NCI-H345 treated with DMSO at 0.1 percent for 48 hours (cell line): ENCODE measurements around the gene ZBTB32.

Source experiments
- DNase-seq: peaks from one replicate; lab custom pipeline; 2025; ENCODE audit not compliant: unreplicated experiment; lab: John Stamatoyannopoulos, UW

Gene ZBTB32

GRCh38 chr19:35736913-35737886 is 32.8 kb downstream of the ZBTB32 start:
- DNase-seq: no peak

- DNase-seq: no peak
These were observed 33.9 kb downstream of the ZBTB32 start for GRCh38 chr19:35738021-35738886.

DNA sequence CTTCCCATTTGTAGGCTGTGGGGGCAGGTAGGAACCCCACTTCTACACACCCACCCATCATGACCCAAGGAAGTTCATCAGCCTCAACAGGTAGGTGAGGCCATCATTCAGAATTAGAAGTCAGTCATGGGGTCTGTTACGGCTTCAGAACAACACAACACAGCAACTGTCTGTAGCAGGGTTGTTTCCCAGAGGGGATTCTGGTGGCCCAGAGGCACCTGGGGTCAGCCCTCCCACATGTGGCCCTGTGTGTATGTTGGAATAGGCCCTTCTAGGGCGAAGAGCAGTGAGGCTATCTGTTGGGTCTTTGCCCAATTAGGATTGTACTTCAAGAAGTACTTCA is 34.5 kb downstream of the ZBTB32 start:
- no peak for DNase-seq

GRCh38 chr19:35739275-35740107 is 35.1 kb downstream of the ZBTB32 start:
- no peak for DNase-seq

DNA sequence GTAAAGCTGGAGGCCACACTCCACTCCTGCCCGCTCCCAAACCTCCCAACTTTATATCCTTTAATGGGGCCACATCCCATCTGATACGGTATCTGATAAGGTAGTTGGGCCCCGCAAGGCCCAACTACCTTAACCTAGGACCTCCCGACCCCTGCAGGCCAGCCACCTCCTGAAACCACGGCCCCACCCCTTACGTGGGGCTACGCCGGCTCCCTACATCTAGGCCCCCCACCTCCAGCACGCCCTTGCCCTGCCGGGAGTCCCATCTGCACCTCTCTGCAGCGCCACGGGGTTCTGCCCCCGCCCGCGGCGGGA is 35.7 kb downstream of the ZBTB32 start:
- no peak for DNase-seq

DNA sequence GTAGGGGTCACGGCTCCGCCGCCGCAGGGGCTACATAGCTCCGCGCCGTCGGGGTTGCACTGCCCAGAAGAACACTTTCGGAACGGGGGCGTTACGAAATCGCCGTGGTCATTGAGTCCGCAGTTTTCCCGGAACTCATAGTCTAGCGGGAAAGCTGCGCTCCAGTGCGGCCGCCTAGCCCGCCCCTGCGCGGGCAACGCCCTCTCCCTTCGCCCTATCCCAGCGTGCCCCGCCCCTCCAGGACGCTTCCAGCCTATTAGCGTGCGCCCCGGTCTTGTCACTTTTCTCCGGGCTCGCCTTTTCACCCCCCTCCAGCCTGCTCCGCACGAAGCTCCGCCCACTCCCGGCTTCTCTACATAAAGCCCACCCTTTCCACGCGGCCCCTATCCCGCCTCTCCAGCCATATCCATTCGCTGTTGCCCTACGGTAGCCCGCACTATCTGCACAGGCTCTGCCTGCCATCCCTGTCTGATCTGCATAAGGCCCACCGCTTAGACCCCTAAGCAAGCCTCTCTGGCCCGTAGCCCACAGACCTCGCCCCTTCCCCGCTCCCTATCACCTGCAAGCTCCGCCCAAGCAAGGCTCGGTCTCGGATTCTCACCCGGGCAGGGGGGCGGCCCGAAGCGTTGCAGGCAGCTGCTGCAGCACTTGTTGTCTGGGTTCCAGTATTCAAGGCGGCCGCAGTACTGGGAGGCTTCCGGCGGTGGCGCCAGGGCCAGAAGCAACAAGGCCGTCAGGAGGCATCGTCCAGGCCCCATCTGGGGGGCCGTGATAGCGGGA is 36.3 kb downstream of the ZBTB32 start:
- DNase-seq: peak; percentile 100

DNA sequence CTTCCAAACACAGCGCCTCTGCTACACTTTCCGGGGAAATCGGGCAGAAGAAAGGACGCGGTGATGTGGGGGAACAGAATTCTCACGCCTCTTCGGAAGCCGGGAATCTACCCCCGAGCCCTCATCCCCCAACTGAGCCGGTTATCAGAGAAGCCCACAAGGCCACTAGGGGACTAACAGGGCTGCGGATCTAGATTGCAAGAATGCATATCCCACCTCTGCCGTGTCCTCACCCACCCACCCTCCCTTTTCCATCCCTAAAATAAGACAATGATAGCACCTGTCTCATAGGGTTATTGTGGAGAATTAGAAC is 36.8 kb downstream of the ZBTB32 start:
- DNase-seq: no peak

GRCh38 chr19:35742121-35742724 is 37.9 kb downstream of the ZBTB32 start, which contains the start of gene IGFLR1:
Gene IGFLR1 (minus strand): TSS chr19:35742452. CDS start chr19:35741180, 1,272 bp downstream.
- DNase-seq: no peak

DNA sequence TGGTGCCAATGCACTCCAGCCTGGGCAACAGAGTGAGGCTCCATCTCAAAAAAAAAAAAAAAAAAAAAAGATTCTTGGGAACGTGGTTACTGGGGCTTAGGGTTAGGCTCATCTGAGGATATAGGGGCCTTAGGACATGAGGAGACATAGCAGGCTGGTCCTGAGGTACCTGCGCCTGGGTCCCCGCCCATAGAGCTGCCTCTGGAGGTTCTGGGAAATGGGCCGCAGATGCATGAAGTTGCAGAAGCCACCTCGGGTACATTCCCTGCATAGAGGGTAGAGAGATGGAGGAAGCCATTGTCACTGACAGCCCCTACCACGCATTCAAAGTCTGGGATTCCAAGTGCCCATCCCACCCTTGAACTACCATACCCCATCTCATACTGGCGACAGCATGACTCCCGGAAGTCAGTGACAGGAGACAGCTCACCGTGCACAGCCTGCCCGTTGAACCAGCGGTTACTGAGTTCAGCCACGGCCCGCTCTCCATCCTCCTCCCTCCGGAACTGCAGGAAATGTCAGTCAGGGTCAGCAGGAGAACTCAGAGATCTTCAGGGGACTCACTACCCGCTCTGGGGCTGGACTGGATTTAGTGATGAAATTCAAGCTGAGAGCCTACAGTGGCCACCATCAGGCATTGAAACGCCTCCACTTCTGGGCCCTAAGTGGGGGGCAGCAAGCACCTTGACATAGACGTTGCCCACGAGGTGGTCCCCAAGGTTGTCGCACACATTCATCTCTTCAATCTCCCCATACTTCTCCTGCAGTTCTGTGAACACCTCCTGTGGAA is 39.5 kb downstream of the ZBTB32 start:
- no peak for DNase-seq

GRCh38 chr19:35744430-35745327 is 40.3 kb downstream of the ZBTB32 start:
- DNase-seq: peak; percentile 100

DNA sequence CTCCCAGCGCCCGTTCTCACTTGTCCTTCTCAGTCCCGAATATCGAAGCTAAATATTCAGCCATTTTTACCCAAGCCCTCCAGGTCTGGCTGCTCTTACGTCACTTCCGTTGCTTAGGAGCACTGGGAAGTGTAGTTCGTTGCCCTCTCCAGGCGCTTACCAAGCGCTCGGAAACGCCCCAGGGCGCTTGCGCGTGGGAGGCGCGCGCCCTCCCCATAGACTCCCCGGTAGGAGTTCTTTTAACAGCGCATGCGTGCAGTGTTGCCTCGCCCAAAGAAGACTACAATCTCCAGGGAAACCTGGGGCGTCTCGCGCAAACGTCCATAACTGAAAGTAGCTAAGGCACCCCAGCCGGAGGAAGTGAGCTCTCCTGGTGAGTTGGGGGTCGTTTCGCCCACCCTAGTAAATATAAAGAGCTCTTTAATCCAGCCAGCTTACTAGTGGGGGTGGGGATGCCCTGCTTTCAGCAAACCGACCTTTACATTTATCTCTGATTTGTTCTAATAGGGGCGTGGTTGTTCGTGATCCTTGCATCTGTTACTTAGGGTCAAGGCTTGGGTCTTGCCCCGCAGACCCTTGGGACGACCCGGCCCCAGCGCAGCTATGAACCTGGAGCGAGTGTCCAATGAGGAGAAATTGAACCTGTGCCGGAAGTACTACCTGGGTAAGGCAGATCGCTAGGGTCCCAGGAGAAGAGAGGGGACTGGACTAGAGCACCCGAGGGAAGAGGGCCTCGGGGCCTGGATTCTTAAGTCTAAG is 41.1 kb downstream of the ZBTB32 start, which contains the start of the genes PSENEN and U2AF1L4:
TSS of gene PSENEN (plus strand) at position 324 of the 759 bp plus-strand sequence. CDS start at position 604, 280 bp downstream.
TSS of gene U2AF1L4 (minus strand) at position 91 of the 759 bp plus-strand sequence. CDS start at position 64, 27 bp downstream.
- DNase-seq: peak; percentile 100

- no peak for DNase-seq
These were observed 41.7 kb downstream of the ZBTB32 start for GRCh38 chr19:35746087-35746462.

- no peak for DNase-seq
These were observed 42.2 kb downstream of the ZBTB32 start for GRCh38 chr19:35746531-35746930.

DNA sequence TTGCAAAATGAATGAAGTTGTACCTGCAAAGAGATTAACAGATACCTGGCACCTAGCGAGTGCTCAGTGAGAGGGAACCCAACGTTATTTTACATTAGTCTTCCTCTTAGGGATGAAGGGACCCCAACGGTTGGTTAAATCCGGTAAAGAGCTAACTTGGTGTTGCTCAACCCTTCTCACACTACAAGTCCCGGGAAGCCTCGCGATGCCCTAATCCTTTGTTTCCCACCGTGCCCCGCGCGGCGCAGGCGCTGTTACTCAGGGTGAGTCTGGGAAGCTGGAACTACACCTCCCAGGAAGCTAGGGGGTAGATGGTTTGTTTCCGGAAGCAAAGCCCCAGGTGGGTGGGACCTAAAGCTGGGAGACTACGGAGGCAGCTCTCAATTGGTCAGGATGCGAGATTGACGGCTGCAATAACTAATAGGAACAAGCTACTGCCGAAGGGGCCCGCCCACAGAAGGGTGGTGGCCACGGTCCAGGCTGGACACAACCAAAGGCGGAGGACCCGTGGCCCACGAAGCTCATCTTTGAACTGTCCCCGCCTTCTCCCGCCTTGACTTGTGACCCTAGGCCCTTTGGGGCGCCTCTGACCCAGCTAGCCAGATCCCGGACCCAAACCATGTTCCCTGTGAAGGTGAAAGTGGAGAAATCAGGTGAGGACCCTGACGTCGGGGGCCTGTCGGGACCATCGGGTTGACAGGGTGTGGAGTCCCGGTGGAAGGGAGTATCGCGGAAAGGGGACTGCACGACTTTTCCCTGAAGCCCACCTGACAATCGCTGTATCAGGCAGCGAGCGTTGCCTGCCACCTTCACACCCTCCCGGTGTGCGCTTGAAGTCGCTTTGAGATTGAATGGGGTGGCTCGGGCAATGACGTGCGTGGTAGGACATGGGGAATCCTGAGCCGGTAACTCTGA is 44.0 kb downstream of the ZBTB32 start, which contains the start of gene LIN37:
TSS of gene LIN37 (plus strand) at position 471 of the 915 bp plus-strand sequence. CDS start at position 620, 149 bp downstream.
- DNase-seq: peak; percentile 100

- DNase-seq: no peak
These were observed 45.8 kb downstream of the ZBTB32 start for GRCh38 chr19:35750167-35750566.
